Measurements from ENCODE around the gene GATAD1.

GRCh38 chr7:92498557-92498956 is 51.3 kb downstream of the GATAD1 start:
- TF ChIP-seq, protein P1, sequence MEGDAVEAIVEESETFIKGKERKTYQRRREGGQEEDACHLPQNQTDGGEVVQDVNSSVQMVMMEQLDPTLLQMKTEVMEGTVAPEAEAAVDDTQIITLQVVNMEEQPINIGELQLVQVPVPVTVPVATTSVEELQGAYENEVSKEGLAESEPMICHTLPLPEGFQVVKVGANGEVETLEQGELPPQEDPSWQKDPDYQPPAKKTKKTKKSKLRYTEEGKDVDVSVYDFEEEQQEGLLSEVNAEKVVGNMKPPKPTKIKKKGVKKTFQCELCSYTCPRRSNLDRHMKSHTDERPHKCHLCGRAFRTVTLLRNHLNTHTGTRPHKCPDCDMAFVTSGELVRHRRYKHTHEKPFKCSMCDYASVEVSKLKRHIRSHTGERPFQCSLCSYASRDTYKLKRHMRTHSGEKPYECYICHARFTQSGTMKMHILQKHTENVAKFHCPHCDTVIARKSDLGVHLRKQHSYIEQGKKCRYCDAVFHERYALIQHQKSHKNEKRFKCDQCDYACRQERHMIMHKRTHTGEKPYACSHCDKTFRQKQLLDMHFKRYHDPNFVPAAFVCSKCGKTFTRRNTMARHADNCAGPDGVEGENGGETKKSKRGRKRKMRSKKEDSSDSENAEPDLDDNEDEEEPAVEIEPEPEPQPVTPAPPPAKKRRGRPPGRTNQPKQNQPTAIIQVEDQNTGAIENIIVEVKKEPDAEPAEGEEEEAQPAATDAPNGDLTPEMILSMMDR (conservative IDR thresholded peaks at IDR 0.05; ENCODE audit: low read depth, low read length): no peak
- no peak for TF ChIP-seq EZH2 (IDR thresholded peaks at IDR 0.05; ENCODE audit: borderline replicate concordance, low read depth, low read length, poor library complexity, severe bottlenecking)

All from A673 (cell line).